NCI-H82 treated with DMSO at 0.1 percent for 48 hours (cell line): ENCODE results near the gene INPP4A.

Experiments
- DNase-seq: peaks from one replicate; lab custom pipeline; 2025; ENCODE audit not compliant: unreplicated experiment; lab: John Stamatoyannopoulos, UW

INPP4A gene

DNA sequence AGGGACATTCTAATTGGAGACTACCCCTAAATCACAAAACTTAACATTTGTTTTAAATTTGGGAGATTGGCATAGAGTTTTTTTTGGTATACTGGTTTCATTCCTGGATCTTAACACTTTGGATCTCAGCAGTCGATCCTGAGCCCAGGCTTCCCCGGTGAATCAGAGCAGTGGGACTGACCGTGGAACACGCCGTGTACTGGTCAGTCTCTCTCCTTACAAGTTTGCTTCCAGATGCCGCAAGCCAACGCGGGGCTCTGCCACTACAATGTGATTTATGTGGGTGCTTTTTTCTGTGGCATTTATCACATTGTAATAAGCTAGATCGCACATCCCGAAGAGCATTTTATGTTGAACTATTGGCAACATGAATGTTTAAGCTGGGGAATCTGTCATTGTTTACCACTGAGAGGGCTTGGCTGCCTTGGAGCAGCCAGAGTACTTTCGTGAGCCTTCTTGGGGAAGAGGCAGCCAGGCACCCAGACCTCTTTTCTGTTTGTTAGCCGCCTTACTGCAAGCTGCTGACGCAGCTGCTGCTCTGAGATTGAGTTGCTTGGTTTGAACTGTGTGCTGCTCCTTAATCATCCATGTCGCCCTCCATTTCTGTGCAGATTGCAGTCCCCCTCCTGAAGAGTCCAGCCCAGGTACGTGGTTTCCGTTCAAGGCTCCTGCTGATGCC is 114.3 kb downstream of the INPP4A start:
- no peak for DNase-seq

- no peak for DNase-seq
Measured at GRCh38 chr2:98559581-98559980, 114.9 kb downstream of the INPP4A start.

DNA sequence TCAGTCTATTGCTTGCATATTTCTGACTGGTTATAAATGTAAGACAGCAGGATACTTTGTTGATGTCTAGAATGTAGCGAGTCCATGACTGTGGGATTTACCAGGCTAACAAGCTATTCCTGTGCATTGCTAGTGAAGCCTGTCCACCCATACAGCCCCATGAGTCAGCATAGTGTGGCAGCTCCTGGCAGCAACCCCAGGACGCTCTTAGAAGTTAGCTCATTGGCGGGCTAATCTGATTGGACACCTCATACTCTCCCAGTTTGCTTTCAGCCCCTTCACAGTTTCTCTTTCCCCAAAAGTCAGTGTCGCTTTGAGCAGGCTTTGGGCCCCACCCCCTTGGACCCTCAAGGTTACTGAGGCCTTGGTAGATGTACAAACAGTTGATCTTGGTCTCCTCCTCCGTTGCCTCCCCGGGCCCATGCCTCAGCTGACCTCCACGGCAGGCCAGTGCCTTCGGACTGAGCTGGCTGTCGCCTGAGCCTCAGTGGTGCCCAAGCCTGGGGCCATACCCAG is 115.7 kb downstream of the INPP4A start:
- DNase-seq, result no peak

GRCh38 chr2:98561018-98561417 is 116.4 kb downstream of the INPP4A start:
- no peak for DNase-seq

DNA sequence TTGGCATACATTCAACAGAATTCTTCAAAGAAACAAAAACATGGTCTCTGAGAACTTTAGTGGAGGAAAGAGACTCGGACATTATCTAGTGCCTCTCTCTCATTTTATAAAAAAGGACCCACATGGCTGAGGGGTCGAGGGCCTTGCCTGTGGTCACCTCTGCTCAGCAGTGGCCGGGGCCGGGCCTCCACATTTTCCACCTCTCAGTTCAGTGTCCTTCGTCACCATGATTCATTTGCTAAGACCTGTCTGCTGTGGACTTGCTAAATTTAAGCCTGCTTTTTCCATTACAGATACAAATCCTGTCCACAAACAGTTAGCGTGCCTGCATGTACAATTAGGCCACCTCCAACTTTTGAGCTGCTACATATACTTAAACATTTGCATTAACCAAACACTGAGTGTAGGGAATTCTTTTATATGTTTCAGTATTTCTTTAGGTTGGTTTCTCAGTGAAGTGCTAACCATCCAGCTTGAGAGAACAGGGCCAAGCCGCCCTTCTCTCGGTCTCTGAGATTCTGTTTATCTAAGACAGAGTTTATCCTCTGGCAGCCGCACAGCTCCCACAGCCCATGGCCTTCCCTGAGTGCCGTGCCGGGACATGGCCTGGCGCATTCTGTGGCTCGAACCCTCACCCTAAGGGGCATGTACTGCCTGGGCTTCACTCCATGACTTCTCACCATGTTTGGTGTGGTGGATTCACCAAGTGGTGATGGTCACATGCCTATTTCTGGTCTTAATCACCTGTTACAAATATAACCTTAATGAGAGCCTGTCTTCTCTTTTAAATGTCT is 117.4 kb downstream of the INPP4A start:
- DNase-seq, result no peak

DNA sequence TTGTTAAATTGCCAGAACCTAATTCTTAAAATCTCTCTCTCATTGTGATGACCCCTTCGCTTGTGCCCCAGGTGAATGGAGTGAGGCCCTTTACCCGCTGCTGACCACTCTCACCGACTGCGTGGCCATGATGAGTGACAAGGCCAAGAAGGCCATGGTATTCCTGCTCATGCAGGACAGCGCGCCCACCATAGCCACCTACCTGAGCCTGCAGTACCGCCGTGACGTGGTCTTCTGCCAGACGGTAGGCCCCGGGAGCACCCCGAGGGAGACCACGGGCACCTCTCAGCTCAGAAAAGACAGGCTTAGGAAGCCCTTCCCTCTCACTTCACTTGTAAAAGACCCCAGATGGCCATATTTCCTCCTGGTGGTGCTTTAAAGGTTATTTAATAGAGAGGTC is 118.7 kb downstream of the INPP4A start:
- no peak for DNase-seq

- DNase-seq, result no peak
Measured at GRCh38 chr2:98564541-98565132, 120.0 kb downstream of the INPP4A start.

DNA sequence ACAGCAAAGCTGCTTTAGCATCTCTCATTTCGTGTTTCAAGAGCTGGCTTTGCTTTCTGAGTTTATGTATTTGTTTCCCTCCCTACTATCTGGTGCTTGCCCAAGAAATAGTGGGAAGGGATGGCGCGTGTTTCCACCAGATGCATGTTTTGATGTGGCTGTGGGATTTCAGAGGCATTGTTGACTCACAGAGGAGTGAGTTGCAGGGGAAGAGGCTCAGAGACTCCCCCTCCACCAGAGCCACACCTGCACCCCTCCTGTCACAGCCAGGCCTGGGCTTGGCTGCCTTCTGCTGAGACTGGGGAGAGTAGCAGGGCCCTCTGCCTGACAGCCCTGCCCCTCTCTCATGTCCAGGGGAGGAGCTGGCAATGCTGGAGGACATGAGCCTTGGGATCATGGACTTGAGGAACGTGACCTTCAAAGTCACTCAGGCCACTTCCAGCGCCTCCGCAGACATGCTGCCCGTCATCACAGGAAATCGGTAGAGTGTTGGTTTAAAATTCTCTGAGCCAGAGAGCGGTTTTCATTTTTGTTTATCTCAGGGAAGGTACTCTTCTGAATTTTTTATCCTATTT is 120.7 kb downstream of the INPP4A start:
- no peak for DNase-seq

DNA sequence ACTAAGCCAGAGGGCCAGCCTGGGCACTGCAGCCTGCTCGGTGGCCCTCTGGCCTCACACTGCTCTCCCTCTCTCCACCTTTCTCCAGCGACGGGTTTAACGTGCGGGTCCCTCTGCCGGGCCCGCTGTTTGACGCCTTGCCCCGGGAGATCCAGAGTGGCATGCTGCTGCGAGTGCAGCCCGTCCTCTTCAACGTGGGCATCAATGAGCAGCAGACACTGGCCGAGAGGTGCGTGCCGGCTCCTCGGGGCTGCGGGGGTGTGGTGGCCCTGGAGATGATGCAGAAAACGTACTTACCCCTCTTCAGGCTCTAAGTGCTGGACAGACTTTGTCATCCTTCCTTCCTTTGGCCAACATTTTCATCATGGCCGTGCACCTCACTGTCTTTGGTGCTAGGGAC is 121.3 kb downstream of the INPP4A start:
- DNase-seq, result no peak

- DNase-seq, result no peak
Measured at GRCh38 chr2:98568161-98568956, 123.7 kb downstream of the INPP4A start.

GRCh38 chr2:98569197-98569793 is 124.6 kb downstream of the INPP4A start:
- no peak for DNase-seq

DNA sequence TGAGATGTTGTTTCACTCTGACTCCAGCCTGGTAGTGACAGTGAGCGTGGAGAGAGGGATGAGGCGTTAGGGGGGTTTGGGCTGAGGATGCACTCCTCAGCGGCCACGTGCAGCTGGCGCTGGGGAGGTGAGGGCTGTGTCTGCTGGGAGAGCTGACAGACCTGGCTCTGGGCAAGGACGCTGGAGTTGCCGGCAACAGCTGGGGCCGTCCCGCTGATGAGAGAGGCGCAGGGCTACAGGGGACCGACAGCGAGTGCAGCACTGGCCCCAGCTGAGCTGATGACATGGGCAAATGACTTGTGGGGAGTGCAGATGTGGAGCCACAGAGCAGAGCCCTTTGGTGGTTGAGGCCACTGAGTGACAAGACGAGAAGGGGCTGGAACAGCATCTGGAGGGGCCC is 125.3 kb downstream of the INPP4A start:
- DNase-seq, result no peak

GRCh38 chr2:98570356-98570755 is 125.7 kb downstream of the INPP4A start:
- no peak for DNase-seq

DNA sequence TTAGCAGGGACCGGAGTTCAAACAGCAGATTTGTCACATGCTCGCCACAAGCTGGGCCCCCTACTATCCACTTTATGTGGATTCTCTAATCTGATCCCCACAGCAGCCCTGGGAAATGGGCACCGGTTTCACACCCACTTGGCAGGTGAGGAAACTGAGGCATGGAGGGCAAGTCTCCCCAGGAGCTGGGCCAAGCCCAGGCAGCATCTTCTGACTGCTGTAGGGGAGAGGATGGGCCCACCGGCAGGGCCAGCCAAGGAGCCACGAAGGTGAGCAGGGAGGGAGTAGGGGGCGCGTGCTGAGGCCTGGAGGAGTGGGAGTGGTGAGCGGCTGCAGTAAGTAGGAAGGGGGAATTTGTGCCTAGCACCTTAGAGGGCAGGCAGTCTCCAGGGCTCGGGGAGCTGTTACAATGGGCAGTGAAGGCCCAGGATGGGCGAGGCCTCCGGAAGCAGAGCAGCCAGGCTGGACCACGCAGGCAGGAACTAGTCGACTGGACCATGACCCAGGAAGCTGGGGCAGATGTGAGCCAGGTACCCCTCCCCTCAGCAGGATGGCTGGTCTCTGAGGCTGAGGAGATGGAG is 126.6 kb downstream of the INPP4A start:
- no peak for DNase-seq

DNA sequence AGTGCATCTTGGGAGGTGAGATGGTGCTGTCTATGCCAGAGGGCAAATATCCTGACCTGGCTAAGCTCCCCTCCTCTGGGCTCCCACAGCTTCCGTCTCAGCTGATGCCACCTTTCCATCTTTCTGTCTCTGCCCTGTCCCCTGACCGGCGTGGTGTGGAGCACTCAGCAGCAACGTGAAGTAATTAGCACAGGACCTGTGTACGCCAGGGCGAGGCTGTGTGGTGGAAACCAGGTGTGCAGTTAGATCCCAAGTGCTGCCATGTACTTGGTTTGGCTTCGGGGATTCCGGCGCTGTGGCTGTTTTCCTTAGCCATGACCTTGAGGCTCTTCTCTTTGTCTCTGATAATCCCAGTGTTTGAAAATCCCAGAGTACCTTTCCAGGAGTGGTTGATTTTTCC is 127.1 kb downstream of the INPP4A start:
- DNase-seq, result no peak

- DNase-seq, result no peak
Measured at GRCh38 chr2:98572211-98572610, 127.6 kb downstream of the INPP4A start.

DNA sequence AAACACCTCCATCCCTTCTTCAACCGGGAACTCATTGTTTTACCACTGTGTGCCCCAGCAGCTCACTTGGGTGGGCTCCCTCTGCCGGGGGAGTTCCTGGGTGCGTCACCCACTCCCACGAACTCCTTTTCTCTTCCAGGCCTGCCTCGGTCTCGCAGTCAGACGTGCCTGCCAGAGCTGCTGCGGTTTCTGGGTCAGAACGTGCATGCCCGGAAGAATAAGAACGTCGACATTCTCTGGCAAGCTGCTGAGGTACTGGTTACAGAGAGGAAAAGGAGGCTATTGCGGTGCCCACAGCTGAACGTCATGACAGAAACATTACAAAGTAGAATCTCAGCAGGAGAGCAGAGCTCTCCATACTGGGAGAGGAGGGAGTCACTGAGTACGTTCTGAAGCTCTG is 128.0 kb downstream of the INPP4A start:
- DNase-seq, result no peak

DNA sequence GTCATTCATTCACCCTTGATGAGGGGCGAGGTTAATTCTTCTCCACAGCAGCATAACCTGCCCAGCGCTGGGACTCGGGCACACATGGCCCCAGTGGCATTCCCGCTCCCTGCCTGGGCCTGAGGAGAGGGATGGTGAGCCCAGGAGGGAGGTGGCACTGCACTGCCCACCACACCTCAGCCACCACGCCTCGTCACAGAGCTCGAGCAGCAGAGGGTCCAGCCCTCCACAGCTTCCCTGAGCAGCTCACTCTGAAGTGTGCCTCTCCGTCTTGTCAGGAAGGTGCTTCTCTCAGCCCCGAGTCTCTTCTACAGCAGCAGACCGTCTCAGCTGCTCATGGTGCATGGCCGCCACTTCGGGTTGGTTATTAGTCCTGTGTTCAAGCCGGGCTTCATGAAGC is 128.8 kb downstream of the INPP4A start:
- no peak for DNase-seq

DNA sequence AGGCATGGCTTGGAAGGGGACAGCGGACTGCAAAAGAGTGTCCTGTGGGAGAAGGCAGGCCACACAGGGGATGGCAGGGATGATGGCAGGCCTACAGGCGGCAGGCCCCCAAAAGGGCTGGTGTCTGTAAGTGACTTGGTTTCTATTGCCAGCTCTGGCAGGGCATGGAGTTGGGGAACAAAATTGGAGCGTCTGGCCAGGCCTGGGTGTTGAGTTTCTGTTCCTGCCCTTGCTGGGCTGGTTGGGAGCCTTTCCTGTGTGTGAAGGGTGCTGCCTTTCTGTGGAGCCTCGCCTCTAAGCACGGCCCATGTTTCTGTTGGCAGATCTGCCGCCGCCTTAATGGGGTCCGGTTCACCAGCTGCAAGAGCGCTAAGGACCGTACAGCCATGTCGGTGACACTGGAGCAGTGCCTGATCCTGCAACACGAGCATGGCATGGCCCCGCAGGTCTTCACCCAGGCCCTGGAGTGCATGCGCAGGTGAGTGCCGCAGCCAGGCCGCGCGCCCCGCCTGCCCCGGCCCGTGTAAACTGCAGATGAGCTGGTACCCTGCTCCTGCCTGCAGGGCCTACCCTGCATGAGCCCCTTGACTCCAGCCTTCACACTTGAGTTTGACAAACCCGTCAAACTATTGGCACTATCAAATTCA is 132.1 kb downstream of the INPP4A start:
- DNase-seq, result no peak

GRCh38 chr2:98577313-98577712 is 132.7 kb downstream of the INPP4A start:
- DNase-seq, result no peak
